Fibroblast of lung (primary cell): ENCODE measurements around the gene AP1M2.
"Not testable (repeated sequence)": the region's sequence is repeated elsewhere in the genome, so short reads cannot be mapped to it uniquely, and the experiment has no call there.

Experiments used
- CTCF ChIP-seq, 2 donors: IDR thresholded peaks in 1 of 2; conservative IDR thresholded peaks in 1 of 2; 1 replicate in 1 of 2; 2 replicates in 1 of 2; pipeline ENCODE4 v1.5.1; 2011 to 2012; ENCODE audit warnings: low read length in 2 of 2, control low read depth in 1 of 2, inconsistent platforms in 1 of 2, low read depth in 1 of 2, mild to moderate bottlenecking in 1 of 2
- EZH2 ChIP-seq: IDR thresholded peaks from 2 replicates; pipeline ENCODE4 v1.5.1; 2012; ENCODE audit warnings: low read length, control low read depth, mild to moderate bottlenecking; ENCODE audit errors: missing control alignments

GRCh38 chr19:10573793-10574192, 13.3 kb downstream of the AP1M2 start:
- TF ChIP-seq CTCF (conservative IDR thresholded peaks at IDR 0.05 in 1 of 2, IDR thresholded peaks at IDR 0.05 in 1 of 2; ENCODE audit: low read depth in 1 of 2, low read length in 2 of 2); EZH2: not testable (repeated sequence)
